Measurements from ENCODE around the gene GRIPAP1.

Gene GRIPAP1

GRCh38 chrX:48969471-48969870, 32.6 kb downstream of the GRIPAP1 start:
- TF ChIP-seq PPARA (CRISPR knock-in tag; IDR thresholded peaks at IDR 0.05; ENCODE audit: borderline replicate concordance), result no peak
- TF ChIP-seq, protein P1, sequence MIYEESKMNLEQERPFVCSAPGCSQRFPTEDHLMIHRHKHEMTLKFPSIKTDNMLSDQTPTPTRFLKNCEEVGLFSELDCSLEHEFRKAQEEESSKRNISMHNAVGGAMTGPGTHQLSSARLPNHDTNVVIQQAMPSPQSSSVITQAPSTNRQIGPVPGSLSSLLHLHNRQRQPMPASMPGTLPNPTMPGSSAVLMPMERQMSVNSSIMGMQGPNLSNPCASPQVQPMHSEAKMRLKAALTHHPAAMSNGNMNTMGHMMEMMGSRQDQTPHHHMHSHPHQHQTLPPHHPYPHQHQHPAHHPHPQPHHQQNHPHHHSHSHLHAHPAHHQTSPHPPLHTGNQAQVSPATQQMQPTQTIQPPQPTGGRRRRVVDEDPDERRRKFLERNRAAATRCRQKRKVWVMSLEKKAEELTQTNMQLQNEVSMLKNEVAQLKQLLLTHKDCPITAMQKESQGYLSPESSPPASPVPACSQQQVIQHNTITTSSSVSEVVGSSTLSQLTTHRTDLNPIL (CRISPR knock-in tag; IDR thresholded peaks at IDR 0.05; ENCODE audit: low read depth), result no peak
- TF ChIP-seq, protein P2, sequence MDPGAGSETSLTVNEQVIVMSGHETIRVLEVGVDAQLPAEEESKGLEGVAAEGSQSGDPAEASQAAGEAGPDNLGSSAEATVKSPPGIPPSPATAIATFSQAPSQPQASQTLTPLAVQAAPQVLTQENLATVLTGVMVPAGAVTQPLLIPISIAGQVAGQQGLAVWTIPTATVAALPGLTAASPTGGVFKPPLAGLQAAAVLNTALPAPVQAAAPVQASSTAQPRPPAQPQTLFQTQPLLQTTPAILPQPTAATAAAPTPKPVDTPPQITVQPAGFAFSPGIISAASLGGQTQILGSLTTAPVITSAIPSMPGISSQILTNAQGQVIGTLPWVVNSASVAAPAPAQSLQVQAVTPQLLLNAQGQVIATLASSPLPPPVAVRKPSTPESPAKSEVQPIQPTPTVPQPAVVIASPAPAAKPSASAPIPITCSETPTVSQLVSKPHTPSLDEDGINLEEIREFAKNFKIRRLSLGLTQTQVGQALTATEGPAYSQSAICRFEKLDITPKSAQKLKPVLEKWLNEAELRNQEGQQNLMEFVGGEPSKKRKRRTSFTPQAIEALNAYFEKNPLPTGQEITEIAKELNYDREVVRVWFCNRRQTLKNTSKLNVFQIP (CRISPR knock-in tag; IDR thresholded peaks at IDR 0.05; ENCODE audit: borderline replicate concordance, low read depth), result no peak
- TF ChIP-seq TCF4 (CRISPR knock-in tag; IDR thresholded peaks at IDR 0.05; ENCODE audit: borderline replicate concordance), result no peak
- no peak for TF ChIP-seq BACH2 (CRISPR knock-in tag; IDR thresholded peaks at IDR 0.05; ENCODE audit: borderline replicate concordance)
- ATAC-seq, result no peak

DNA sequence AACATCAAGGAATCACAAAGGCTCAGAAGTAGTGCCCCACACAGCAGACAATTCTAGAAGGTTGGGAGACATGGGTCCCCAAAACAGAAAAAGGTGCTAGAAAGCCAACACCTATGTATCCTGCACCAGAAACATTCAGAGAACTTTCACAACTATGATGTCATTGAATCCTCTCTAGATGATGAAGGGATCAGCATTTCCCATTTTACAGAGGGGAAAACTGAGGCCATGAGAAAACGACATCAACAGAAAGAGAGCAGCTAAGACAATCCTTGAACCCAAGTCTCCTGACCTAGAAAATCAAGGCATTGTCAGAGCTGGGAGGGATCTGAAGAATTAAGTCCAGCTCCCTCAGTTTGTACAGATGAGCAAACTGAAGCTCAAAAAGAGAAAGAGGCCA, 33.7 kb downstream of the GRIPAP1 start:
- ATAC-seq, result no peak

GRCh38 chrX:48966796-48967579, 35.1 kb downstream of the GRIPAP1 start:
- ATAC-seq, result peak; percentile 50
- TF ChIP-seq, protein P2 (CRISPR knock-in tag; IDR thresholded peaks at IDR 0.05; ENCODE audit: borderline replicate concordance, low read depth), result no peak
- TF ChIP-seq ZFP3 (CRISPR knock-in tag; IDR thresholded peaks at IDR 0.05), result no peak

More for the DNA sequence above, 33.7 kb downstream of the GRIPAP1 start:
- TF ChIP-seq GLIS3 (CRISPR knock-in tag; IDR thresholded peaks at IDR 0.05) (no peak), ARNTL (CRISPR knock-in tag; IDR thresholded peaks at IDR 0.05; ENCODE audit: borderline replicate concordance, low read depth) (no peak), PATZ1 (CRISPR knock-in tag; IDR thresholded peaks at IDR 0.05; ENCODE audit: borderline replicate concordance) (no peak), ISL1 (CRISPR knock-in tag; IDR thresholded peaks at IDR 0.05) (no peak), ZC3H10 (CRISPR knock-in tag; IDR thresholded peaks at IDR 0.05) (no peak), ESRRG (CRISPR knock-in tag; IDR thresholded peaks at IDR 0.05) (no peak), CSDC2 (CRISPR knock-in tag; IDR thresholded peaks at IDR 0.05) (no peak), ZFP30 (CRISPR knock-in tag; IDR thresholded peaks at IDR 0.05) (no peak), TOX (CRISPR knock-in tag; IDR thresholded peaks at IDR 0.05; ENCODE audit: borderline replicate concordance) (no peak), OSR1 (CRISPR knock-in tag; IDR thresholded peaks at IDR 0.05) (no peak), RARB (CRISPR knock-in tag; IDR thresholded peaks at IDR 0.05) (no peak), ZNF8 (CRISPR knock-in tag; IDR thresholded peaks at IDR 0.05) (no peak)
- TF ChIP-seq, protein P3, sequence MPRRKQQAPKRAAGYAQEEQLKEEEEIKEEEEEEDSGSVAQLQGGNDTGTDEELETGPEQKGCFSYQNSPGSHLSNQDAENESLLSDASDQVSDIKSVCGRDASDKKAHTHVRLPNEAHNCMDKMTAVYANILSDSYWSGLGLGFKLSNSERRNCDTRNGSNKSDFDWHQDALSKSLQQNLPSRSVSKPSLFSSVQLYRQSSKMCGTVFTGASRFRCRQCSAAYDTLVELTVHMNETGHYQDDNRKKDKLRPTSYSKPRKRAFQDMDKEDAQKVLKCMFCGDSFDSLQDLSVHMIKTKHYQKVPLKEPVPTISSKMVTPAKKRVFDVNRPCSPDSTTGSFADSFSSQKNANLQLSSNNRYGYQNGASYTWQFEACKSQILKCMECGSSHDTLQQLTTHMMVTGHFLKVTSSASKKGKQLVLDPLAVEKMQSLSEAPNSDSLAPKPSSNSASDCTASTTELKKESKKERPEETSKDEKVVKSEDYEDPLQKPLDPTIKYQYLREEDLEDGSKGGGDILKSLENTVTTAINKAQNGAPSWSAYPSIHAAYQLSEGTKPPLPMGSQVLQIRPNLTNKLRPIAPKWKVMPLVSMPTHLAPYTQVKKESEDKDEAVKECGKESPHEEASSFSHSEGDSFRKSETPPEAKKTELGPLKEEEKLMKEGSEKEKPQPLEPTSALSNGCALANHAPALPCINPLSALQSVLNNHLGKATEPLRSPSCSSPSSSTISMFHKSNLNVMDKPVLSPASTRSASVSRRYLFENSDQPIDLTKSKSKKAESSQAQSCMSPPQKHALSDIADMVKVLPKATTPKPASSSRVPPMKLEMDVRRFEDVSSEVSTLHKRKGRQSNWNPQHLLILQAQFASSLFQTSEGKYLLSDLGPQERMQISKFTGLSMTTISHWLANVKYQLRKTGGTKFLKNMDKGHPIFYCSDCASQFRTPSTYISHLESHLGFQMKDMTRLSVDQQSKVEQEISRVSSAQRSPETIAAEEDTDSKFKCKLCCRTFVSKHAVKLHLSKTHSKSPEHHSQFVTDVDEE (CRISPR knock-in tag; IDR thresholded peaks at IDR 0.05), result no peak

DNA sequence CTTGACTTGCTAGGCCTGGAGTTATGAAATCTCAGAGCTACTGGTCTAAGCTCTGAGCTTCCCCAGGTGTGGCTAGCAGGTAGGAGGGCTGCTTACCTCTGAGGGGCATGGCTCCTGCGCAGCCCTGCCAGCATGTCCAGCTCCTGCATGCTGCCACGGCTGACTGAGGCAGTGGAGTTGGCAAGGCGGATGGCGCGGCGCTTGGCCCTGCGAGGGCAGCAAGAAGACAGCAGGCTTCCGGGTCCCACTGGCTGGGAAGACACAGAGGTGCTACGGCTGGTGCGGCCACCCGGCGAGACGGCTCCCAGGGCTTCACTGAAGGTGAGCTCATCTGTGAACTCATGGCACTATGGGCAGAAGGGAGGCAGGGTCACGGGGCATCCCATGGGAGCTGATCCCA, 36.1 kb downstream of the GRIPAP1 start:
- no peak for ATAC-seq
- TF ChIP-seq ZFP30 (CRISPR knock-in tag; IDR thresholded peaks at IDR 0.05), result no peak
- TF ChIP-seq CSDC2 (CRISPR knock-in tag; IDR thresholded peaks at IDR 0.05), result no peak
- no peak for TF ChIP-seq ZNF8 (CRISPR knock-in tag; IDR thresholded peaks at IDR 0.05)
- TF ChIP-seq, protein P3 (CRISPR knock-in tag; IDR thresholded peaks at IDR 0.05), result no peak
- no peak for TF ChIP-seq BACH2 (CRISPR knock-in tag; IDR thresholded peaks at IDR 0.05; ENCODE audit: borderline replicate concordance)
- TF ChIP-seq ZFP3 (CRISPR knock-in tag; IDR thresholded peaks at IDR 0.05), result no peak
- no peak for TF ChIP-seq ARNTL (CRISPR knock-in tag; IDR thresholded peaks at IDR 0.05; ENCODE audit: borderline replicate concordance, low read depth)
- TF ChIP-seq ZC3H10 (CRISPR knock-in tag; IDR thresholded peaks at IDR 0.05), result no peak
- TF ChIP-seq, protein P1 (CRISPR knock-in tag; IDR thresholded peaks at IDR 0.05; ENCODE audit: low read depth), result no peak
- no peak for TF ChIP-seq ESRRG (CRISPR knock-in tag; IDR thresholded peaks at IDR 0.05)
- no peak for TF ChIP-seq SNAI2 (CRISPR knock-in tag; IDR thresholded peaks at IDR 0.05)
